DMS79 treated with DMSO at 0.1 percent for 48 hours (cell line): ENCODE measurements around the gene ACAP1.
"Not testable (repeated sequence)": the region's sequence is repeated elsewhere in the genome, so short reads cannot be mapped to it uniquely, and the experiment has no call there.

Source experiments
- DNase-seq: peaks from one replicate; lab custom pipeline; 2025; lab: John Stamatoyannopoulos, UW

ACAP1 gene

DNA sequence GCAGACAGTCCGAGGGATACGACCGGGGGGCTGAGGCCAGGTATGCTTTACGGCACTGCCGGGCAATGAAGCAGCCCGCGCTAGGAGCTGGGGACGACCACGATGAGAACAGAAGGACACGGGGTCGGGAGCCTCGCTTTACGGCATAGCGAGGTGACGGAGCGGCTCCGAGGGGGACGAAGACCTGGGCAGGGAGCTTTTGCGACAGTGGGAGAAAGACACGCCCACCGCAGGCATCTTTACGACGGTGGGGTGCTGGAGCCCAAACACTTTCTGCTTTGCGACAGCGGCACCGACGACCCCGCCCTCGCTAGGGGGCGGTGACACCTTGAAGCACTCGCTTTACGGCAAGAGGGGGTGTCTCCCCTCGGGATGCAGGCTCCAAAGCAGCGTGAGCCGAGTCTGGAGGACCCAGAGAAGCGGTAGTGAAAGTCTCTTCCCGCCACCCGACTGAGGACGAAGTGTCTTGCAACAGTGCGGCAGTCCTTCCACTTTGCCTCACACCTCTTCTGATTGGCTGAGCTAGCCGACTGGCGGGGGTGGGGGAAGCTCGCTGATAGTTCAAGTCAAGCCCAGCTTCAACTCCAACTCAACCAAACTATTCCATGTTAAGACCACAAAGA, 6.8 kb upstream of the ACAP1 start:
- peak; percentile 97 for DNase-seq

DNA sequence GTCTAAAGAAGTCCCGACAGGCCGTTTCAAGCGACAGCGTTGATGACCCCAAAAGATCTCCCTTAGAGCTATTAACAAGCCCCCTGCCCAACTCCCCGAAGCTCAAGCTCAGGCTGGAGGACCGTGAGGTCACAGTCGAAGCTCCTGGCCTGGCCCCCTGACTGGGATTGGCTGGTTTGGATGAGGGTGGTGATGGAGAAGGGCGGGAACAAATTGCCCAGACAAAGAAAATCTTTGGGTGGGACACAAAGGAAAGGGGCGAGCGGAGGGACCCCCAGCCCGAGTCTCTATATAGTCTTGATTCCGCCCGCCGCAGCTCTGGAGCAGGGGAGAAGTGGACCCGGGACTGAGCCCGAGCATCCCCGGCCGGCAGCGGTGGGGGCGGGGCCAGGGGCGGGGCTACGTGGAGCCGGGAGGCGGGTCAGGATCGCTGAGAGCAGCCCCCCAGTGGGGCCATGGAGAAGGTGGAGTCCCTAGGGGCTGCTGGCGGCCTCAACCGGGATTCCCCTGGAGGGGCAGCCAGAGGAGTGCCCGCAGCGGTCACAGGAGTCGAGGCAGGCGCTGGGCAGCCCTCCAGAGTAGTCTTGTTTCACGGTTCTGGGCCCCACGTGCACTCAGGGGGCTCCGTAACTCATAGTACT, 6.2 kb upstream of the ACAP1 start:
- DNase-seq, result peak; percentile 82

DNA sequence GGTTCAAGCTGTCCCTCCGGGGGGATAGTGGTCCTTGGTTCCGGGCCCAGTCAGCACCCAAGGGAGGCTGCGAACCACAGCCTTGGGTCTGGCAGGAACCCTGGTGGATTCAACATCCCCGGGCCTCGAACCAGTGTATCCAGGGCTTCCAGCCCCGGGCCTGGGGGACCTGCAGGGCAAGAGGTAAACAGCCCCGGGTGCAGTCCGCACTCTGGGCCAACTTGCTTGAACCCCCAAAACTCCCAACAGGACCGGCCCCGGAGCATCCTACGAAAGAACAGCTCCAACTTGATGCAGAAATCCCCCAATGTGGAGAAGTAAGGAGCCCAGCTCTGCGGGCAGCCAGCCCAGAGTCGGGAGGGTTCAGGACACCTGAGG, 5.7 kb upstream of the ACAP1 start:
- DNase-seq, result no peak

DNA sequence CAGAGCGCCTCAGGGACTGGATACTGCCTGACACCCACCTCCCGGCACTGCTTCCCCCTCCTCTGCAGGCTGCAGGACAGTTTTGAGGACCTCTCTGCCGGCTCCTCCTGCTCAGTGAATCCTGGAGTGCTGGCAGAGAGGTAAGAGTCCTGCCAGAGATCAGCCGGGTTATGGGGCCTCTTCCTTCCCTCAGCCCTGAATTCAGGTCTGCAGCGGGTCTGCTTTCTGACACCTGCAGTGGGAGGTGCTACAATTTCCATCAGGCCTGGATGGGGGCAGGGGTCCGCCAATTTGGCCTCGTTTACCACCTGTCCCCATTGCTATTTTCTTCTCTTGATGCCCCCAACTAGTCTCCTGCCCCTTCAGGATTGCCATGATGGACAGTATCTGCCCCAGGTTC, 4.2 kb upstream of the ACAP1 start:
- no peak for DNase-seq

DNA sequence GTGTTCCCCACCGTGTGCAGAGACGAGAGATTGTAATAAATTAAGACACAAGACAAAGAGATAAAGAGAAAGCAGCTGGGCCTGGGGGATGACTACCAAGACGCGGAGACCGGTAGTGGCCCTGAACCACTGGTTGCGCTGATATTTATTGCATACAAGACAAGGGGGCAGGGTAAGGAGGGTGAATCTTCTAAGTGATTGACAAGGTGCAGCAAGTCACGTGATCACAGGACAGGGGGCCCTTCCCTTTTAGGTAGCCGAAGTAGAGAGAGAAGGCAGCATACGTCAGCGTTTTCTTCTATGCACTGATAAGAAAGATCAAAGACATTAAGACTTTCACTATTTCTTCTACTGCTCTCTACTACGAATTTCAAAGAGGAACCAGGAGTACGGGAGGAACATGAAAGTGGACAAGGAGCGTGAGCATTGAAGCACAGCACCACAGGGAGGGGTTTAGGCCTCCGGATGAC, 3.7 kb upstream of the ACAP1 start:
- DNase-seq, result not testable (repeated sequence)

DNA sequence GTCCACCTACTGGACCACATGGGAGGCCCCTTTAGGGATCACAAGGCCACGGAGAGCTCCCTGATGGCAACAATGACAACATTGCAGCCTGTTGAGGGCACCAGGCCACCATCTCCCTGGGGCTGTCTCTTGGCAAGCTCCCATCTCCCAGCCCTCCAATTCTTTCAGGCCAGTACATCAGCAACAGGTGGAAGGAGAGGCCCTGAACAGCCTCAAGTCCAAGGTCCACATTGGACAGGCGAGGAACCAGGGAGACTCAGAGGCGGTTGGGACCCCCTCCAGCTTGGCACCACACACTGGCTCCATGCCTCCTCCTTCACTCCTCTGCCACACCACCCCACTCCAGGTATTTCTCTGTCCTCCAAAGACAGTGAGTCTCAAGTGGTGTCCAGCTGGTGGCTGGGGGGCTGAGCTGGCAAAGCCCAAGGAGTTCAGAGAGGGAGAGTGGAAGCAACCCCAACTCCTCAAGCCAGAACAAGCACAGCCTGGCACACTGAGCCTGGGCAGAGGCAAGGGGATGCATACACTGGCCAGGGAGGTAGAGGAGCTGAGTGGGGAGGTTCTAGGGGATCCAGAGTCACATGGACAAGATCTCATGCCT, 1.3 kb upstream of the ACAP1 start:
- no peak for DNase-seq

DNA sequence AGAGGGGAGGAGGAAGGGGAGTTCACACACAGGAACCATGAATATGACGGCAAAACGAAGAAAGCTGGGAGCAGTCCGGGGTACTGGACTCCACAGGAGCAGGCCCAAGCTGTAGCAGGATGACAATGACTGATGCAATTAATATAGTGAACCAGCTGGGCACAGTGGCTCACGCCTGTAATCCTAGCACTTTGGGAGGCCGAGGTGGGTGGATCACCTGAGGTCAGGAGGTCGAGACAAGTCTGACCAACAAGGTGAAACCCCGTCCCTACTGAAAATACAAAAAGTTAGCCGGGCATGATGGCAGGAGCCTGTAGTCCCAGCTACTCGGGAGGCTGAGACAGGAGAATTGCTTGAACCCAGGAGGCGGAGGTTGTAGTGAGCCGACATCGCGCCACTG, 564 bp upstream of the ACAP1 start:
- not testable (repeated sequence) for DNase-seq

DNA sequence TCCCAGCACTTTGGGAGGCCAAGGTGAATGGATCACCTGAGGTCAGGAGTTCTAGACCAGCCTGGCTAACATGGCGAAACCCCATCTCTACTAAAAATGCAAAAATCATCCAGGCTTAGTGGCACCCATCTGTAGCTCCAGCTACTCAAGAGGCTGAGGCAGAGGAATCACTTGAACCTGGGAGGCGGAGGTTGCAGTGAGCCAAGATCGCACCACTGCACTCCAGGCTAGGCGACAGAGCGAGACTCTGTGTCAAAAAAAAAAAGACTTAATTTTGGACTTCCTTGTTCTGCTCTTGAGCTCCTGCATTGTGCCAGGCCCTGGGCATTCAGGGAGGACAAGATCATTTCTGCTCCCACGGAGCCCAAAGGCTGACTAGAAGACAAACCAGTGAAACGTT, 1.3 kb downstream of the ACAP1 start:
- not testable (repeated sequence) for DNase-seq

DNA sequence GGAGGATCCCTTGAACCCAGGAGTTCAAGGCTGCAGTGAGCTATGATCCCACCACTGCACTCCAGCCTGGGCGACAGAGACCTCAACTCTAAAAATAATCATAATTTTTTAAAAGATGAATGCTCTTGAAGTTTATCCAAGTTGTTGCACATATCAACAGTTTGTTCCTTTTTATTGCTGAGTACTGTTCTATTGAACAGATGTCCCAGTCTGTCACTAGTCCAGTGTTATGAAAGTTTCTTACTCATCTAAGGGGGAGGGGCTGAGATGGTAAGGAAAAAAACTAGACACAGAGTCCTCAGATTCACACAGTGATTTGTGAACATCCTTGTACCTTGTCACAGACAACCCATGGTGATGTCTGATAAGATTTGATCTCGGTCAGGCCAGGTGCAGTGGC, 3.9 kb downstream of the ACAP1 start:
- no peak for DNase-seq

DNA sequence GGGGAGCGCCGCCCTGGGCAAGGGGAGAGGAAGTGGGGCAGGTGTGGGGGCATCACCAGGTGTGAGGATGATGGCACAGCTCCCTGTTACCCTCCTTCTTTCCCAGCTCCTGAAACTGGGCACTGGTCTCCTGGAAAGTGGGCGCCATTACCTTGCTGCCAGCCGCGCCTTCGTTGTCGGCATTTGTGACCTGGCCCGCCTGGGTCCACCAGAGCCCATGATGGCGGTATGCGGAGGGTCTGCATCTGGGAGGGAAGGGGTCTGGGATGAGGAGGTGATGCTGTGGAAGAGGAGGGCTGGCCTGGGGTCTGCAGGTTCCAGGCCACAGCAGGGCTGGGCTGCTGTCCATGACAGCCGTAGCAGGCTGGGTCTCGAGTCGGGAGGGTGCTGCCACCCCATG, 5.5 kb downstream of the ACAP1 start:
- DNase-seq, result no peak

DNA sequence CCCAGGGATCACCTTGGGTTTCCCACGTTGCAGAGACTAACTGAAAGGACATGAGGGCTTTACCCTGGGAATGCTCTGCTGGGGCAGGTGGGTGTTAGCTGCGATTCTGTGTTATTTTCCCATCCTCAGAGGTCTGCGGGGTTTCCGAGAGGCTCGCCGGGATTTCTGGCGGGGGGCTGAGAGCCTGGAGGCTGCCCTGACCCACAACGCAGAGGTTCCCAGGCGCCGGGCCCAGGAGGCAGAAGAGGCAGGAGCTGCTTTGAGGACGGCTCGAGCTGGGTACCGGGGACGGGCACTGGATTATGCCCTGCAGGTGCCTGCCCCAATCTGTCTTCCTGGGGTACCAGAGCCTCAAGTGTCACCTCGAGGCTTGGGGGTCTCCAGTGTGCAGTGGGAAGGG, 6.9 kb downstream of the ACAP1 start:
- no peak for DNase-seq

DNA sequence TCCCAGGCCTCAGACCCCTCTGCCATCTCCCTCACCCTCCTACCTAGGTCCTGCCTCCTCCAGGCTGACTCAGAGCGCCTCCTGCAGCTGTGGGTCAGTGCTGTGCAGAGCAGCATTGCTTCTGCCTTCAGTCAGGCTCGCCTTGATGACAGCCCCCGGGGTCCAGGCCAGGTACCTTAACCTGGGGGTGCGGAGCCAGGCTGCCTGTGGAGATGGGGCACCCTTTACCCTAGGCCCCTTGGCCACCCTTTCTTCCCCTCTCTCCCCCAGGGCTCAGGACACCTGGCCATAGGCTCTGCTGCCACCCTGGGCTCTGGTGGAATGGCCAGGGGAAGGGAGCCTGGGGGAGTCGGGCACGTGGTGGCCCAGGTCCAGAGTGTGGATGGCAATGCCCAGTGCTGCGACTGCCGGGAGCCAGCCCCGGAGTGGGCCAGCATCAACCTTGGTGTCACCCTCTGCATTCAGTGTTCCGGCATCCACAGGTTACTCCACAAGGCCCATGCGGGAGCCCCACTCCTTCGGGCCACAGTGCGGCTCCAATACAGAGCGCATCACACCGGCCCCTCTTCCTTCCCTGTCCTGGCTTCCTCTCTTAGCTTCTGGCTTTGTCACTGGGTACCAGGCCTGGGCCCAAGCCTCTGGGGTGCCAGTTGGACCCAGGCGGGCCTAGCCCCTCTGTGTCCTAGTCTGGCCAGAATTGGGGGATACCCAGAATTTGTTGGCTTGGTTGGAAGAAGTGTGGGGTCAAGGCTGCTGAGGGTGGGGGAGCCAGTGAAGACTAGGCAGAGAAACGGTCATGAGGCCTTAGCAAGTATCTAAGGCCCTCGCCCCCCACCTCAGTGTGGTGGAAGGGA, 10.7 kb downstream of the ACAP1 start:
- no peak for DNase-seq

DNA sequence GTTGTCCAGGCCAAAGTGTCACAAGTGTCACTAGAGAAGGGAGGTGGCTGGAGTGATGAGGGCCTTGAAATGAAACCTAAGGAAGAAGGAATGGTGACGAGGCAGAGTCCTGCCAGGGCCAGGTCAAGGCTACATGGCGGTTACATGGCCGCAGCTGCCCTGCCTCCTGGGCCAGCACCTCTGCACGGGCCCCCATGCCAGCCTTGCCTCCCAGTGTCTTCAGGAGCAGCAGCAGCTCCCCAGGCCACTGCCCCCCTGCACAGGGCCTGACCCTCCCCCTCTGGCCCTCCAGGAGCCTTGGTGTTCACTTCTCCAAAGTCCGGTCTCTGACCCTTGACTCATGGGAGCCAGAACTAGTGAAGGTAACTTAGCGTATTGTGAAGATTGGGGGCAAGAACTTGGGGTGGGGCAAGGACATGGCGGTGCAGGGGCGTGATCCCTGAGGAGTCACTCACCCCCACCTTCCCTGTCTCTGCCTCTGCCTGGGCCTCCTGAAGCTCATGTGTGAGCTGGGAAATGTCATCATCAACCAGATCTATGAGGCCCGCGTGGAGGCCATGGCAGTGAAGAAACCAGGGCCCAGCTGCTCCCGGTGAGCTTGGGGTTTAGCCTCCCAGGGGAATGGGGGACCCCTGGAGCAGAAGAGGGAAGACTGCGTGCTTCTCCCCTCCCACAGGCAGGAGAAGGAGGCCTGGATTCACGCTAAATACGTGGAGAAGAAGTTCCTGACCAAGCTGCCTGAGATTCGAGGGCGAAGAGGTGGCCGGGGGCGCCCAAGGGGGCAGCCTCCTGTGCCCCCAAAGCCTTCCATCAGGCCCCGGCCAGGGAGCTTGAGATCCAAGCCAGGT, 11.5 kb downstream of the ACAP1 start:
- no peak for DNase-seq

DNA sequence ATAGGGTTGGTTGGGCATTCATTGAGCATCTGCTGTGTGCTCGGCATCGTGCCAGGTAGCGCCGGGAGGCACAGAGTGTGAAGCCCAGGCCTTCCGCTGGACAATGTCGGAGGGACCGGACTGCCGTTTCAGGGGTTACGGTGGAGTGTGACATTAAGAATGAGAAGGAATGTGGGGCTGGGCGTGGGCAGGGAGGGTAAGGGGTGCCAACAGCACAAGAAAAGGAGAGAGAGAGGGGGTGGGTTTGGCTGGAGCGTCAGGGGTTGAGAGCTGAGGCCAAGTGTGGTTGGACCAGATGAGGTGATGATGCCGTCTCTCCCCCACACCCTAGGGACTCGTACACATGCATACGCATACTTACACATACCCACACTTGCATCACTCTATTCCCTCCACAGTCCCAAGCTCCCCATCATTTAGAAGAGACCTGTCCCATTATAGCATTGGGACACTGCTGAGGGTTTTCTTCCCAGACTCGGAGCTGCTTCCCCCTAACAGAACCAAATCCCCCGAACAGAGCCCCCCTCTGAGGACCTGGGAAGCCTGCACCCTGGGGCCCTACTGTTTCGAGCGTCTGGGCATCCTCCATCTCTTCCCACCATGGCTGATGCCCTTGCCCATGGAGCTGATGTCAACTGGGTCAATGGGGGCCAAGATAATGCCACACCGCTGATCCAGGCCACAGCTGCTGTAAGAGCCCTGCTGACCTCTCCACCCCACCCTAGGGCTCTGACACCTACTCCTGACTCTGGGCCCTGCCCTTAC, 12.3 kb downstream of the ACAP1 start:
- no peak for DNase-seq

DNA sequence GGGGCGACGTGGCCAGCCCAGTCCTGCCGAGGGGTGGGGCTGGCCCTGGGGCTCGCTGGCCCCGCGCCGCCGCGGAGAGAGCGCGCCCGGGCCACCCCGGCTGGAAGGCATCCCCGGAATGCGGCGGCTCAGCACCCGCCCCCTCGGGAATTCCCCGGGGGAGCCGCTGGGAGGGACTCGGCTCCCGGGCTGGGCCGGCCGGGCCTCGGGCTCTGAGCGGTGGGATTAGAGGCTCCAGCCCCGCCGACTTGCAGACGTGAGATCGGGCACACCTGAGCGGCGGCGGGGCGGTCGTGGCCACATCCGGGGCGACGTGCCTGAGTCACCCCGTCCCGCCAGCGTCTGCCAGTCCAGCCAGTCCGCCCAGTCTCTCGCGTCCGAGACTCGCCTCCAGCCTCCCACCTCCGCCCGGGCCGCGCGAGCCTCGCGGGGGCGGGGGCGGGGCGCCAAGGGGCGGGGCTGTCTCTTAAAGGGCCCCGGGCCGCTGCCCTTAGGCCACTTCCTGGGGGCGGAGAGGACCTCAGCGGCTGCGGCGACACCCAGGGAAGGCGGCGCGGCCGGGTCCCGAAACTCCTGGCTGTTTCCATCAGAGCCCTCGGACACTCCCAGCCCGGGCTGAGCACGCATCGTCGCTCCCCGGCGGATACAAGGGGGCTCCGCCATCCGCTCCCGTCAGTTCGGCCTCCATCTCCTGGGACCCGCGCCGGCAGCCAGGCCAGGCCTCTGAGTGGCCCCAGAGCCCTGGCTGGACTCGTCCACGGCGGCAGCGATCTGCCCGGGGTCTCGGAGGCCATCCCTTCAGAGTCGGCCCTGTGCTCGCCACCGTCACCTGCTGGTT, 15.6 kb downstream of the ACAP1 start, which contains the start of gene KCTD11:
KCTD11 (plus strand) TSS at position 498 of the 838 bp plus-strand sequence.
- peak; percentile 42 for DNase-seq

DNA sequence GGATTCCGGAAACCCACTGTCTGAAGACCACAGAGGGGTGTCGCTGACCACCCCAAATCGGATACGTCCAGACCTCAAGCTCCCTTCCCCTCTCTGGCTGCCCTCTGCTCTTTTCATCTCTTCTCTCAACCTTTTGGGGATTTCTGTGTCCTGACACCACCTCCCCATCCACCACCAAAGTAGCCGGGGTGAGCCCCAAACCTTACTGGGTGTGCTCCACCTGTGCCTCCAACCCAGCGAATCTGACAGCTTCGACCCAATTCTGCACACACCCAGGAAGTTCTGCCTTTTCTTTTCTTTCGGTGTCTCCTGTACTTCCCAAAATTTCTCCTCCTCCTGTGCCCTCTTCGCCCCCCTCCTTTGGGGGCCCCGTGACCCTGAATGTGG, 16.2 kb downstream of the ACAP1 start:
- DNase-seq, result no peak

DNA sequence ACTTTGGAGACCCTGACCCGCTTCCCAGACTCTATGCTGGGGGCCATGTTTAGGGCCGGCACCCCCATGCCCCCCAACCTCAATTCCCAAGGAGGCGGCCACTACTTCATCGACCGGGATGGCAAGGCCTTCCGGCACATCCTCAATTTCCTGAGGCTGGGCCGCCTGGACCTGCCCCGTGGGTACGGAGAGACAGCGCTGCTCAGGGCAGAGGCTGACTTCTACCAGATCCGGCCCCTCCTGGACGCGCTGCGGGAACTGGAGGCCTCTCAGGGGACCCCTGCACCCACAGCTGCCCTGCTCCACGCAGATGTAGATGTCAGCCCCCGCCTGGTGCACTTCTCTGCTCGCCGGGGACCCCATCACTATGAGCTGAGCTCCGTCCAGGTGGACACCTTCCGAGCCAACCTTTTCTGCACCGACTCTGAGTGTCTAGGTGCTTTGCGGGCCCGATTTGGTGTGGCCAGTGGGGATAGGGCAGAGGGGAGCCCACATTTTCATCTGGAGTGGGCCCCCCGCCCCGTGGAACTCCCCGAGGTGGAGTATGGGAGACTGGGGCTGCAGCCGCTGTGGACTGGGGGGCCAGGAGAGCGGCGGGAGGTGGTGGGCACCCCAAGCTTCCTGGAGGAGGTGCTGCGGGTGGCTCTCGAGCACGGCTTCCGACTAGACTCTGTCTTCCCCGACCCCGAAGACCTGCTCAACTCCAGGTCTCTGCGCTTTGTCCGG, 16.7 kb downstream of the ACAP1 start:
- DNase-seq, result no peak

DNA sequence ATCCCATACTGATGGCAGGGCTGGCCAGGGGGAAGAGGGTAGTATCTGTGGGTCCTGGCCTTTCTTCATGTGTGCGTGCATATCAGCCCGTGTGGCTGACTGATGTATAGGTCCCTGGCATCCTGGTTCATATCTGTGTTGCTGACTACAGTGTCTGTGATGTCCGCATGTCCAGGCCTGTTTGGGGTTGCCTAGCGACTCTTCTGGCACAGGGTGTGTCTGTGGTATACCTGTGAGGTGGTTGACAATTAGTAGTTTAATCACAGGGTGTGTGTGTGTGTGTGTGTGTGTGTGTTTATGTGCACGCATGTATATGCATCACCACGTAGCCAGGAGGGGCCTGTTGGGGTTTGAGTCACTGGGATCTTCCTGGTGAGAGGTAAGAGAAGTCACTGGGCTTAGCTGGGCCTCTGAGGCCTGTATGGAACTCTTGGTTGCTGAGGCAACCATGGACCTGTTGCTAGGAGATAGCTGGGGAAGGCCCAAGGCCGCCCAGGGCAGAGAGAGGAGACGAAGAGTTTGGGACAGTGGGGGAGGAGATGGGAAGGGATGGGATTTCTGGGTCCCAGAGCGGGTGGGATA, 18.0 kb downstream of the ACAP1 start:
- DNase-seq, result peak; percentile 12

DNA sequence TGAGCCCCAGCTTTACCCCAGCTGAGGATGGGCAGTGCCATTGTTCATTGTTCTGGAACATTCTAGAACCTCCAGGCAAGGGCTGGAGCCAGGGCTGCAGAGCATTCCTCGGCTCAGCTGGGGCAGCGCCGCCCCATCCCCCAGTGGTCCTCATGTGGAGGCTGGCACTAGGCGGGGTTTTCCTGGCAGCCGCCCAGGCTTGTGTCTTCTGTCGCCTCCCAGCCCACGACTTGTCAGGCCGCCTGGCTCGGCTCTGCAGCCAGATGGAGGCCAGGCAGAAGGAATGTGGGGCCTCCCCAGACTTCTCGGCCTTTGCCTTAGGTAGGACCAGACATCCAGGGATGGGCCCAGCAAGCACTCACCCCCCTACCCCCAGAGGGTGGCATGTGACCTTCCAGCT, 18.7 kb downstream of the ACAP1 start, which contains the start of gene TMEM95:
TMEM95 (plus strand) TSS at position 104 of the 400 bp plus-strand sequence; CDS start at position 153, 49 bp downstream.
- no peak for DNase-seq
